ENCODE measurements around the gene UNC5C. TPM values are rescaled to one million over a fixed set of nuclear protein-coding genes. Genes with fewer than 3 reads are reported as not detected.
A peak's percentile ranks its signal among the peaks of the same experiment; 100 is the strongest.

The UNC5C gene
- total and polyA plus RNA-seq, 10 of the 15 experiments (the other 5 are each of a cell fraction or from before 2014, with no cell fraction given) = 0.02 to 2.0 (median 0.15) TPM; not detected in 1

GRCh38 chr4:95402299-95402698 lies 146.5 kb downstream of the UNC5C start (continued):
- no peak for TF ChIP-seq KAT2A (conservative IDR thresholded peaks at IDR 0.05; ENCODE audit: control insufficient read depth, low read depth, low read length)
- TF ChIP-seq CREB1 (IDR thresholded peaks at IDR 0.05; ENCODE audit: low read depth) = no peak
- no peak for TF ChIP-seq PAX5 (IDR thresholded peaks at IDR 0.05; ENCODE audit: borderline replicate concordance, low read depth, low read length)
- TF ChIP-seq CHD2 (IDR thresholded peaks at IDR 0.05; ENCODE audit: borderline replicate concordance, low read depth, low read length) = no peak
- TF ChIP-seq HCFC1 (IDR thresholded peaks at IDR 0.05; ENCODE audit: low read length) = no peak
- TF ChIP-seq IKZF2 (IDR thresholded peaks at IDR 0.05) = no peak

DNA sequence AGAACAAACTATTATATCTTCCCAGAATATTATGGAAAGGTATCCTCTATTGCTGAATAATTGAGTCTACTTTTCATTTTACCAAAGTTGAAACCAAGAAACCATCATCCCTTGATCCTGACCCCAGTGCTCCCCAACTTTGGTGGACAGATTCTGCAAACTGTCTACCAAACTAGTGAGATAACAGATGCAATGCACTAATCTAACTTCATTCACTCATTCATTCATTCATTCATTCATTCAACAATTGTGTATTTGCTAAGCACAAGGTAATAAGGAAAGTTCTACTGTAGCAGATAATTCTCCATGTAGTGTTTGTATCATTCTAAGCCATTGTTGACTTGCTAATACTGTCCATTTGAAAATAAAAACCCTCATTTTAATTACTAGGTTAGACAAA lies 150.6 kb downstream of the UNC5C start:
- DNase-seq (ENCODE audit: low read depth, low spot score) = no peak
- Histone ChIP-seq H3K36me3 (ENCODE audit: control insufficient read depth in 2 of 2, insufficient read depth in 2 of 2, low read length in 1 of 2) (no peaks in the 10 kb centered on the region), H3K79me2 (ENCODE audit: control insufficient read depth, insufficient read depth, low read length) (no peaks in the 10 kb centered on the region), H3K9ac (ENCODE audit: control insufficient read depth, insufficient read depth, low read length) (no peak overlapping the region), H3K4me1 (ENCODE audit: control insufficient read depth, insufficient read depth, low read length) (no peaks in the 10 kb centered on the region), H3K9me3 (replicated peaks; ENCODE audit: control insufficient read depth, insufficient read depth, low read length) (no peaks in the 10 kb centered on the region), H3K27ac (ENCODE audit: control insufficient read depth, insufficient read depth) (no peak overlapping the region), H2AFZ (ENCODE audit: control insufficient read depth, low read depth, low read length) (no peak overlapping the region), H3K27me3 (replicated peaks in 1 of 2; ENCODE audit: control insufficient read depth in 2 of 2, insufficient read depth in 2 of 2, low read length in 1 of 2) (no peaks in the 10 kb centered on the region), H3K4me2 (ENCODE audit: control insufficient read depth, insufficient read depth) (no peak overlapping the region), H4K20me1 (ENCODE audit: control insufficient read depth, insufficient read depth) (no peaks in the 10 kb centered on the region), H3K4me3 (no peak overlapping the region)
- intact Hi-C loops (cut with micrococcal nuclease; ENCODE audit: unreplicated experiment) = no loop called here
- FAIRE-seq = no peak
- ChIA-PET POLR2A (no interaction called here), CTCF (no interaction called here), SMC1A (ENCODE audit: uncharacterized antibody, unreplicated experiment) (no interaction called here), RAD21 (ENCODE audit: unreplicated experiment) (no interaction called here)
- BruUV-seq (replicated peaks) = no TSS peak
- TF ChIP-seq ZNF24 (IDR thresholded peaks at IDR 0.05) (peak; percentile 88), IKZF1 (conservative IDR thresholded peaks at IDR 0.05) (no peak)
- in situ Hi-C loops (cut with MboI) = no loop called here
- no peak for ATAC-seq

DNA sequence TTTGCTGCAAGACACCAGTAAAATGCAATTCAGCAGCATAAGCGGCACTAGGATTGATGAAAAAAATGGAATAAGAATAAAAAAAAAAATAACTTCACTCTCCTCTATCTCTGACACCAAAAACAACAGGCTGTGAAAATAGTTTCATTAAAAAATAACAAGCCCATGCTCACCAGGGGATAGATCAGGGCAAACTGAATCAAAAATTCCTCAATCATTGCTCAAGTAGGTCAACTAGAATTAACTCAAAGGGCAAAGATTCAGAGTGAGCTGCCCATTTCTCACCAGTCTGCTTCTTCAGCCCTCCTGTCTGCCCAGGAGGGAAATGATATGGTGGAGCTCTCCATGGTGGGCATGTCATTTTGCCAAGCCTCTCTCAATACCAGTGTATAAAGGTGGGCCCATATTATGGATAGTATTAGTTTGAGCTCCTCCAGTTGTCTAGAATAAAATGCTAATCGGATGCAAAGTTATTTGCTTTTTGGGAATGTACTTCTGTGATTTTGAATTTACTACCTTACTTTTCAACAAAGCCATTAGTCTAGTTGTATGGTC lies 153.9 kb downstream of the UNC5C start:
- DNase-seq (ENCODE audit: low read depth, low spot score) (no peak), ATAC-seq (no peak), FAIRE-seq (no peak)
- WGBS (ENCODE audit: insufficient coverage, insufficient replicate concordance, low lambda C conversion rate, missing lambda C conversion rate) = 0% methylated on average over 2 of the region's 2 CpGs
- no peaks in the 10 kb centered on the region for H3K9me3 ChIP-seq (replicated peaks; ENCODE audit: control insufficient read depth, insufficient read depth, low read length)
- H4K20me1 ChIP-seq (ENCODE audit: control insufficient read depth, insufficient read depth) = no peaks in the 10 kb centered on the region
- ChIA-PET SMC1A (ENCODE audit: uncharacterized antibody, unreplicated experiment) (no interaction called here), CTCF (no interaction called here), POLR2A (no interaction called here), RAD21 (ENCODE audit: unreplicated experiment) (no interaction called here)
- no peaks in the 10 kb centered on the region for H3K79me2 ChIP-seq (ENCODE audit: control insufficient read depth, insufficient read depth, low read length)
- no peaks in the 10 kb centered on the region for H3K27me3 ChIP-seq (replicated peaks in 1 of 2; ENCODE audit: control insufficient read depth in 2 of 2, insufficient read depth in 2 of 2, low read length in 1 of 2)
- no peaks in the 10 kb centered on the region for H3K4me1 ChIP-seq (ENCODE audit: control insufficient read depth, insufficient read depth, low read length)
- TF ChIP-seq MYB (IDR thresholded peaks at IDR 0.05; ENCODE audit: borderline replicate concordance, low read depth, low read length) = no peak
- no peak for TF ChIP-seq RUNX3 (IDR thresholded peaks at IDR 0.05; ENCODE audit: low read length)
- TF ChIP-seq, protein P1, sequence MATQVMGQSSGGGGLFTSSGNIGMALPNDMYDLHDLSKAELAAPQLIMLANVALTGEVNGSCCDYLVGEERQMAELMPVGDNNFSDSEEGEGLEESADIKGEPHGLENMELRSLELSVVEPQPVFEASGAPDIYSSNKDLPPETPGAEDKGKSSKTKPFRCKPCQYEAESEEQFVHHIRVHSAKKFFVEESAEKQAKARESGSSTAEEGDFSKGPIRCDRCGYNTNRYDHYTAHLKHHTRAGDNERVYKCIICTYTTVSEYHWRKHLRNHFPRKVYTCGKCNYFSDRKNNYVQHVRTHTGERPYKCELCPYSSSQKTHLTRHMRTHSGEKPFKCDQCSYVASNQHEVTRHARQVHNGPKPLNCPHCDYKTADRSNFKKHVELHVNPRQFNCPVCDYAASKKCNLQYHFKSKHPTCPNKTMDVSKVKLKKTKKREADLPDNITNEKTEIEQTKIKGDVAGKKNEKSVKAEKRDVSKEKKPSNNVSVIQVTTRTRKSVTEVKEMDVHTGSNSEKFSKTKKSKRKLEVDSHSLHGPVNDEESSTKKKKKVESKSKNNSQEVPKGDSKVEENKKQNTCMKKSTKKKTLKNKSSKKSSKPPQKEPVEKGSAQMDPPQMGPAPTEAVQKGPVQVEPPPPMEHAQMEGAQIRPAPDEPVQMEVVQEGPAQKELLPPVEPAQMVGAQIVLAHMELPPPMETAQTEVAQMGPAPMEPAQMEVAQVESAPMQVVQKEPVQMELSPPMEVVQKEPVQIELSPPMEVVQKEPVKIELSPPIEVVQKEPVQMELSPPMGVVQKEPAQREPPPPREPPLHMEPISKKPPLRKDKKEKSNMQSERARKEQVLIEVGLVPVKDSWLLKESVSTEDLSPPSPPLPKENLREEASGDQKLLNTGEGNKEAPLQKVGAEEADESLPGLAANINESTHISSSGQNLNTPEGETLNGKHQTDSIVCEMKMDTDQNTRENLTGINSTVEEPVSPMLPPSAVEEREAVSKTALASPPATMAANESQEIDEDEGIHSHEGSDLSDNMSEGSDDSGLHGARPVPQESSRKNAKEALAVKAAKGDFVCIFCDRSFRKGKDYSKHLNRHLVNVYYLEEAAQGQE (IDR thresholded peaks at IDR 0.05; ENCODE audit: low read depth, low read length) = peak; percentile 39; the same call in 1 of the 2 replicates
- in situ Hi-C loops (cut with MboI) (no loop called here), intact Hi-C loops (cut with micrococcal nuclease; ENCODE audit: unreplicated experiment) (no loop called here)
- H3K27ac ChIP-seq (ENCODE audit: control insufficient read depth, insufficient read depth) = no peak overlapping the region
- H2AFZ ChIP-seq (ENCODE audit: control insufficient read depth, low read depth, low read length) = no peak overlapping the region
- no peak overlapping the region for H3K4me2 ChIP-seq (ENCODE audit: control insufficient read depth, insufficient read depth)
- no peak overlapping the region for H3K4me3 ChIP-seq
- no peaks in the 10 kb centered on the region for H3K36me3 ChIP-seq (ENCODE audit: control insufficient read depth in 2 of 2, insufficient read depth in 2 of 2, low read length in 1 of 2)
- H3K9ac ChIP-seq (ENCODE audit: control insufficient read depth, insufficient read depth, low read length) = no peak overlapping the region
- no TSS peak for BruUV-seq (replicated peaks)

Measured in GM12878 (cell line).